Gastroesophageal sphincter (tissue), 4 donors: Measurements from ENCODE around the gene PDLIM7. TPM values are rescaled to one million over a fixed set of nuclear protein-coding genes. Genes with fewer than 3 reads are reported as not detected.

ENCODE experiments used
- ATAC-seq: fragments of 150-250 bp; one replicate; pipeline ENCODE4 v1.9.1; 2016; ENCODE audit warnings: mild to moderate bottlenecking, moderate library complexity
- H3K27ac ChIP-seq, 4 donors: fragments of 200-600 bp; sonication (generic) in 3 of 4; 1 replicate in 3 of 4; 2 replicates in 1 of 4; pipeline ENCODE4 v1.5.1; 2016 to 2019
- H3K27me3 ChIP-seq: fragments of 200-600 bp; sonication (generic); one replicate; pipeline ENCODE4 v1.5.1; 2019
- H3K36me3 ChIP-seq, 2 donors: fragments of 200-600 bp; sonication (generic); one replicate each; pipeline ENCODE4 v1.5.1; 2019; ENCODE audit warnings: control low read depth in 1 of 2
- H3K4me1 ChIP-seq, 3 donors: fragments of 200-600 bp; sonication (generic); 1 replicate in 2 of 3; 2 replicates in 1 of 3; pipeline ENCODE4 v1.5.1; 2016 to 2019; ENCODE audit warnings: control low read depth in 2 of 3
- H3K4me3 ChIP-seq, 2 donors: fragments of 200-600 bp; sonication (generic); one replicate each; pipeline ENCODE4 v1.5.1; 2019; ENCODE audit warnings: mild to moderate bottlenecking in 1 of 2, moderate library complexity in 1 of 2
- H3K9me3 ChIP-seq, 3 donors: fragments of 200-600 bp; sonication (generic); one replicate each; pipeline ENCODE4 v1.5.1; 2017 to 2019; ENCODE audit warnings: control low read depth in 2 of 3
- CTCF ChIP-seq, 4 experiments: fragments of 200-600 bp in 2 of 4; fragments of 450-650 bp in 2 of 4; sonication (generic) in 1 of 4; IDR thresholded peaks; one replicate each; pipeline ENCODE4 v1.5.1; 2017 to 2019; ENCODE audit warnings: antibody characterized with exemption in 4 of 4, mild to moderate bottlenecking in 2 of 4, moderate library complexity in 2 of 4
- EP300 ChIP-seq: sonication (generic); formaldehyde crosslinking; IDR thresholded peaks from one replicate; pipeline ENCODE4 v1.6.1; 2017; ENCODE audit warnings: antibody characterized with exemption, mild to moderate bottlenecking
- POLR2A ChIP-seq, 2 donors: fragments of 450-650 bp; IDR thresholded peaks; one replicate each; pipeline ENCODE4 v1.6.1; 2017; ENCODE audit warnings: antibody characterized with exemption in 2 of 2, mild to moderate bottlenecking in 2 of 2, moderate library complexity in 1 of 2
- POLR2AphosphoS5 ChIP-seq: sonication (generic); formaldehyde crosslinking; IDR thresholded peaks from one replicate; pipeline ENCODE4 v1.6.1; 2017; ENCODE audit warnings: antibody characterized with exemption
- WGBS, 2 donors: methylation state at CpG; one replicate each; pipeline ENCODE4 v1.1.5; 2018; ENCODE audit warnings: low coverage in 1 of 2; 5-methylcytosine and 5-hydroxymethylcytosine counted together
- total RNA-seq, 4 donors: library from RNA; depleted of rRNA; stranded (reverse); fragments of >200 nt; gene quantifications; one replicate each; pipeline ENCODE4 v1.1.0, GENCODE V29; 2016

PDLIM7 gene
- total RNA-seq, 4 donors from 2014 or later: 336 to 863 (median 437) TPM

- ATAC-seq: no peak
- no peak overlapping the region for H3K4me3 ChIP-seq
- WGBS, 2 donors: 44% methylated on average over 1 of the region's 4 CpGs; no CpG with 5 or more reads in 1 of the 2 donors
- peaks cover 0 to 93% of the 10 kb centered on the region in 2 donors for H3K36me3 ChIP-seq
- H3K4me1 ChIP-seq: peaks cover 0 to 4% (median 0%) of the 10 kb centered on the region in 3 donors
- no peak overlapping the region for H3K27ac ChIP-seq
- H3K9me3 ChIP-seq: no peaks in the 10 kb centered on the region
- H3K27me3 ChIP-seq: no peaks in the 10 kb centered on the region
- no peak for TF ChIP-seq POLR2A (IDR thresholded peaks at IDR 0.05)
- no peak for TF ChIP-seq POLR2AphosphoS5
- TF ChIP-seq CTCF (IDR thresholded peaks at IDR 0.05): no peak
- TF ChIP-seq EP300: no peak
Observed at GRCh38 chr5:177437623-177438022, 59.8 kb downstream of the PDLIM7 start.

GRCh38 chr5:177435847-177436536 lies 61.4 kb downstream of the PDLIM7 start:
- Histone ChIP-seq H3K27ac (no peak overlapping the region), H3K4me3 (no peak overlapping the region), H3K27me3 (no peaks in the 10 kb centered on the region), H3K36me3 (peaks cover 0 to 93% of the 10 kb centered on the region in 2 donors), H3K4me1 (peaks cover 0 to 21% (median 0%) of the 10 kb centered on the region in 3 donors), H3K9me3 (no peaks in the 10 kb centered on the region)
- TF ChIP-seq EP300: no peak
- no peak for TF ChIP-seq CTCF (IDR thresholded peaks at IDR 0.05)
- TF ChIP-seq POLR2A (IDR thresholded peaks at IDR 0.05): no peak
- TF ChIP-seq POLR2AphosphoS5: no peak
- 99% methylated on average over 6 of the region's 37 CpGs; no CpG with 5 or more reads in 1 of the 2 donors for WGBS, 2 donors
- no peak for ATAC-seq

- no peak overlapping the region for H3K4me3 ChIP-seq
- no peaks in the 10 kb centered on the region for H3K27me3 ChIP-seq
- no peak overlapping the region for H3K27ac ChIP-seq
- H3K36me3 ChIP-seq: peaks cover 0 to 93% of the 10 kb centered on the region in 2 donors
- no peak for TF ChIP-seq POLR2A (IDR thresholded peaks at IDR 0.05)
- TF ChIP-seq POLR2AphosphoS5: no peak
- no peak for TF ChIP-seq CTCF (IDR thresholded peaks at IDR 0.05)
- TF ChIP-seq EP300: no peak
- H3K4me1 ChIP-seq: peaks cover 0 to 28% (median 0%) of the 10 kb centered on the region in 3 donors
- no peak for ATAC-seq
- no peaks in the 10 kb centered on the region for H3K9me3 ChIP-seq
- WGBS, 2 donors: 81 to 93% methylated on average over 2 to 6 of the region's 20 CpGs
Observed at GRCh38 chr5:177434942-177435738, 62.3 kb downstream of the PDLIM7 start.

GRCh38 chr5:177434437-177434836 lies 63.0 kb downstream of the PDLIM7 start:
- Histone ChIP-seq H3K27ac (no peak overlapping the region), H3K36me3 (peaks cover 0 to 91% of the 10 kb centered on the region in 2 donors), H3K27me3 (no peaks in the 10 kb centered on the region), H3K4me3 (no peak overlapping the region), H3K4me1 (peaks cover 0 to 34% (median 0%) of the 10 kb centered on the region in 3 donors), H3K9me3 (no peaks in the 10 kb centered on the region)
- TF ChIP-seq POLR2A (IDR thresholded peaks at IDR 0.05) (no peak), CTCF (IDR thresholded peaks at IDR 0.05) (no peak), EP300 (no peak), POLR2AphosphoS5 (no peak)
- ATAC-seq: no peak
- 80% methylated on average over 2 of the region's 8 CpGs; no CpG with 5 or more reads in 1 of the 2 donors for WGBS, 2 donors
